ENCODE measurements around the gene ARHGAP42. TPM values are rescaled to one million over a fixed set of nuclear protein-coding genes. Genes with fewer than 3 reads are reported as not detected.

ARHGAP42 gene
- total RNA-seq, 4 donors from 2014 or later: 21.8 to 55.7 (median 35.9) TPM

DNA sequence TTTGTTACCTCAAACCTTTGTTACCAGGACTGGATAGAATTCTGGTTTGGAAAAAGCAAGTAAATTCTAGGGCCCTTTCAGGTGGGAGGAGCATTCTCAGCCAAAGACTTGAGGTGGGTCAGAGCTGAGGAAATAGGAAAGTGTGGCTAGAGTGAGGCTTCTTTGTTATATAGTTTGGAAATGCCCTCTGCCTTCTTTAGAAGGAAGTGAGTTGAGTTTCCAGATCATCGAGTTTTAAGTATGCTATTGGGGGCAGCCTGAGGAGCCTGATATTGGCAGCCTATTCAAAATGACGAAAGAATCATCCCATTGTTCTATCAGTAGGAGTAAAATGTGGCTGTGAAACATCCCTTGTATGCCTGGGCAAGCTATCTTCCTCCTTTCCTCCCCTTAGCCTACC, 134.1 kb downstream of the ARHGAP42 start:
- no peak for TF ChIP-seq POLR2A (IDR thresholded peaks at IDR 0.05)
- Histone ChIP-seq H3K27ac (peak overlapping the region; percentile 27 to 36 (median 30)), H3K27me3 (no peaks in the 10 kb centered on the region), H3K36me3 (no peaks in the 10 kb centered on the region), H3K4me1 (peaks cover 0 to 41% of the 10 kb centered on the region in 2 donors), H3K4me3 (replicated peaks in 1 of 3) (no peak overlapping the region), H3K9me3 (no peaks in the 10 kb centered on the region)
- DNase-seq: no peak
- intact Hi-C loops (cut with DNase I): no loop called here
- 15 to 26% methylated on average over 2 of the region's 2 CpGs for WGBS, 2 donors

DNA sequence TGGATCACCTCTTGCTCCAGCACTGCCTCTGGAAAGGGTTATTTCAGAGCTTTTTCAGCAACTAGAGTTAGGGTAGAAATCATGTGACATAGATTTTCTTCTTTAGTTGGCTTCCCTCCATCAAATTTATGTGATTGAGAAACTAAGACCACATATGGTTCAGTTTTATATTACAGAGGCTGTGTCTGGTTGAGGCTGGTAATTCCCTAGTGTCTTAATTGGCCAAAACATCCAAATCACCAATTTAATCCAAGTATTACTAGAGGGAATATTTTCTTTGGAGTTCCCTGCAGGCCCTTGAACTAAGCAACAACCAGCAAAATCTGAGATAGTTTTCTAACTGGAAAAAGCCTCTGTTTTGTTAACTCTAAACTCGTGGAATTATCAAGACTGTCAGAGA, 136.3 kb downstream of the ARHGAP42 start:
- WGBS, 2 donors: 58 to 65% methylated on average over 1 of the region's 1 CpG
- intact Hi-C loops (cut with DNase I): no loop called here

DNA sequence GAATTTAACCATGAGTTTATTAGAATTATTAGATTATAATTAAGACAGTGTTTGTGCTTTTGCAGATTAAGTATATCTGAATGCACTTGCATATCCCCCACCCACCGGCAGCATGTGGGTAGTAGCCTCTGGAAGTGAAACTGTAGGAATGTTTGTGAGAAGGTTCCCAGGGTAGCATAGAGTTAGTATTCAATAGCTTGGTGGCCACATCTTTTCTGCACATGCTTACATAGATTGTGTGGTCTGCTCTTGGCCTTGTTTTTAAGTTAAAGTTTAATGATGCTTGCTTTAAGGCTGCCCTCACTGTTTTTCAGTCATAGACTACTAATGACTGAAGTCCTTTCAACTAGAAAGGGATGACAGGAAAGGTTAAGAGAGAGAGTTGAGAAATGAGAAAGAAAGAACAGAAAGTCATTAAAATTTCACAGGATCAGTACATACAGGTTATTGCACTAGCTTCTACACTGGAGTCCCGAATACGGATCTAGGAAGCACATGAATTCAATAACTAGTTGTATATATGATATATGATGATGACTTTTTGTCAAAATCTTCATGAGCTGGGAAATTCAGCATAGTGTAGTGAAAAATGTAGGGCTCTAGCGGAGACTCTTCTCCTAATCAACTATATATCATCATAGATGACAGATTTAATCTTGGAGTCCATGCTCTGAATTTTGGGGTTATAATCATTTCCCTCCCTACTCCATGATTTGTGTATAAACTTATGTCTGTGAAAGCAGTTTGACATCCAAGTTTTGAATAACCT, 137.1 kb downstream of the ARHGAP42 start:
- 84 to 90% methylated on average over 4 of the region's 4 CpGs for WGBS, 2 donors
- H3K27me3 ChIP-seq: no peaks in the 10 kb centered on the region
- H3K36me3 ChIP-seq: no peaks in the 10 kb centered on the region
- TF ChIP-seq POLR2A (IDR thresholded peaks at IDR 0.05): no peak
- no peak for TF ChIP-seq CTCF (IDR thresholded peaks at IDR 0.05)
- H3K4me3 ChIP-seq (replicated peaks in 1 of 3): no peak overlapping the region
- H3K4me1 ChIP-seq: peaks cover 9 to 55% of the 10 kb centered on the region in 2 donors
- H3K27ac ChIP-seq: peak overlapping the region in 1 of 3 donors; percentile 43
- H3K9me3 ChIP-seq: no peaks in the 10 kb centered on the region
- intact Hi-C loops (cut with DNase I): no loop called here
- no peak for DNase-seq

More for the DNA sequence above, 136.3 kb downstream of the ARHGAP42 start:
- H3K4me1 ChIP-seq: peaks cover 8 to 52% of the 10 kb centered on the region in 2 donors
- no peak for DNase-seq
- peak overlapping the region; percentile 22 to 43 (median 39) for H3K27ac ChIP-seq
- no peaks in the 10 kb centered on the region for H3K36me3 ChIP-seq
- no peaks in the 10 kb centered on the region for H3K9me3 ChIP-seq
- no peaks in the 10 kb centered on the region for H3K27me3 ChIP-seq
- no peak overlapping the region for H3K4me3 ChIP-seq (replicated peaks in 1 of 3)
- TF ChIP-seq POLR2A (IDR thresholded peaks at IDR 0.05) (no peak), CTCF (IDR thresholded peaks at IDR 0.05) (no peak)

DNA sequence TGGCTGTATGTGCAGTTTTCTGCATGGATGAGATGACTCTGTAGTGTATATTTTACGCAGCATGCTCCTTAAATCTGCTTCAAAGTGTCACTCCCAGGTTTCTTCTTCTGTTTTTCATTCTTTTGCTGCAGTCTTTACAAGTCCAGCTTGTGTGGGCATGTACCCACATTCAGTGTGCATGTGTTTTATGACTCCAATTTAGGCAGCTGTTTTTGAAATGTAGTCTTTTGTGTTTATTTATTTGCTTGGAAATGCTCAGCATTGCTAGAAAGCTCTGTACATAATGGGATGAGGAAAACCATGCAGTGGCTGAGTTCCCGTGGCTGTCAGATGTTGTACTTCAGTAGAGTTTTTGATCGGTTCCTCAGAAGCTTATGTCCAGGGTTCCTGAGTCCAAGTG, 138.5 kb downstream of the ARHGAP42 start:
- Histone ChIP-seq H3K4me3 (replicated peaks in 1 of 3) (no peak overlapping the region), H3K9me3 (no peaks in the 10 kb centered on the region), H3K27ac (peak overlapping the region in 2 of 3 donors; percentile 10 to 14), H3K27me3 (no peaks in the 10 kb centered on the region), H3K4me1 (peaks cover 23 to 67% of the 10 kb centered on the region in 2 donors), H3K36me3 (no peaks in the 10 kb centered on the region)
- DNase-seq: no peak
- 38 to 46% methylated on average over 3 of the region's 3 CpGs for WGBS, 2 donors
- TF ChIP-seq CTCF (IDR thresholded peaks at IDR 0.05) (no peak), POLR2A (IDR thresholded peaks at IDR 0.05) (no peak)
- intact Hi-C loops (cut with DNase I): no loop called here

GRCh38 chr11:100827934-100828661, 141.0 kb downstream of the ARHGAP42 start:
- intact Hi-C loops (cut with DNase I): no loop called here
- no peaks in the 10 kb centered on the region for H3K27me3 ChIP-seq
- peak in 1 of 2 donors; percentile 18 for DNase-seq
- no peak for TF ChIP-seq POLR2A (IDR thresholded peaks at IDR 0.05)
- TF ChIP-seq CTCF (IDR thresholded peaks at IDR 0.05): peak in 2 of 6 experiments; percentile 22 to 41
- H3K9me3 ChIP-seq: no peaks in the 10 kb centered on the region
- WGBS, 2 donors: 71 to 75% methylated on average over 1 of the region's 1 CpG
- no peaks in the 10 kb centered on the region for H3K36me3 ChIP-seq
- H3K27ac ChIP-seq: peak overlapping the region in 2 of 3 donors; percentile 36 to 38
- no peak overlapping the region for H3K4me3 ChIP-seq (replicated peaks in 1 of 3)
- peaks cover 41 to 67% of the 10 kb centered on the region in 2 donors for H3K4me1 ChIP-seq
